A549 (cell line): Measurements from ENCODE around the gene SAP25. TPM values are rescaled to one million over a fixed set of nuclear protein-coding genes. Genes with fewer than 3 reads are reported as not detected.

Experiments used
- ATAC-seq, 2 experiments: fragments of 200-7000 bp in 1 of 2; fragments of >200 bp in 1 of 2; cut with Nextera tagmentation in 1 of 2; cut with Tn5 transposase in 1 of 2; 3 replicates each; pipeline versions ENCODE4 v1.8.0 to v1.9.1; 2018 to 2020; ENCODE audit warnings: mild to moderate bottlenecking in 1 of 2, moderate library complexity in 1 of 2
- CTCF ChIA-PET: fragments of 300-600 bp; sonication (Branson Sonifier 250); formaldehyde crosslinking; extraction: SDS; loops from one replicate; lab custom pipeline; 2021; ENCODE audit warnings: antibody characterized with exemption, inconsistent platforms; lab: Yijun Ruan, JAX
- POLR2A ChIA-PET: fragments of 350-600 bp; formaldehyde crosslinking; extraction: SDS; loops from one replicate; lab custom pipeline; 2021; ENCODE audit warnings: antibody characterized with exemption, inconsistent platforms; lab: Yijun Ruan, JAX
- DNase-seq, 2 experiments: peaks; one replicate each; pipeline versions ENCODE4 v3.0.0 to v3.0.0-alpha.2; 2011 to 2016; ENCODE audit warnings: low read depth in 1 of 2, low spot score in 1 of 2
- FAIRE-seq: peaks from 2 replicates; lab custom pipeline; 2011; peaks lifted over from hg19 to GRCh38; lab: Jason Lieb, UNC
- H3K27ac ChIP-seq, 2 experiments: fragments of >200 bp; sonication (Bioruptor Twin); formaldehyde crosslinking; 3 replicates each; pipeline ENCODE4 v1.5.1; 2016 to 2017
- H3K4me1 ChIP-seq: fragments of >200 bp; sonication (Bioruptor Twin); formaldehyde crosslinking; 3 replicates; pipeline ENCODE4 v1.6.1; 2016
- H3K4me2 ChIP-seq: fragments of >200 bp; sonication (Bioruptor Twin); formaldehyde crosslinking; 3 replicates; pipeline ENCODE4 v1.6.1; 2016
- H3K4me3 ChIP-seq: fragments of >200 bp; sonication (Bioruptor Twin); formaldehyde crosslinking; 3 replicates; pipeline ENCODE4 v1.5.1; 2016
- H3K9me3 ChIP-seq: fragments of >200 bp; sonication (Bioruptor Twin); formaldehyde crosslinking; 3 replicates; pipeline ENCODE4 v1.6.1; 2016
- BHLHE40 ChIP-seq: IDR thresholded peaks from 2 replicates; pipeline ENCODE4 v1.6.1; 2012; ENCODE audit warnings: low read depth, low read length, inconsistent platforms
- CHD2 ChIP-seq: fragments of 150-350 bp; IDR thresholded peaks from 2 replicates; pipeline ENCODE4 v1.6.1; 2014; ENCODE audit warnings: low read length; ENCODE audit not compliant: partially characterized antibody
- CHD4 ChIP-seq: fragments of 200-600 bp; sonication (generic); IDR thresholded peaks from 2 replicates; pipeline ENCODE4 v1.6.1; 2016; ENCODE audit warnings: antibody characterized with exemption, mild to moderate bottlenecking, borderline replicate concordance
- CTCF ChIP-seq: fragments of >200 bp; sonication (Bioruptor Twin); formaldehyde crosslinking; IDR thresholded peaks from 3 replicates; pipeline ENCODE4 v1.5.1; 2016
- ESRRA ChIP-seq: fragments of 150-350 bp; IDR thresholded peaks from 2 replicates; pipeline ENCODE4 v1.6.1; 2014; ENCODE audit warnings: mild to moderate bottlenecking, low read length, borderline replicate concordance
- FOSL2 ChIP-seq, 2 experiments: fragments of 450-650 bp in 1 of 2; fragments of >200 bp in 1 of 2; sonication (Bioruptor Twin) in 1 of 2; formaldehyde crosslinking; IDR thresholded peaks; 2 replicates each; pipeline versions ENCODE4 v1.5.0 to v1.6.1; 2016 to 2020; ENCODE audit warnings: mild to moderate bottlenecking in 1 of 2, moderate library complexity in 1 of 2
- GATA3 ChIP-seq: IDR thresholded peaks from 2 replicates; pipeline ENCODE4 v1.6.1; 2012; ENCODE audit warnings: borderline replicate concordance
- HES2 ChIP-seq: fragments of >200 bp; sonication (Bioruptor Twin); formaldehyde crosslinking; IDR thresholded peaks from 2 replicates; pipeline ENCODE4 v1.6.1; 2016
- HMGXB4 ChIP-seq: fragments of 250-450 bp; sonication (Bioruptor Pico); IDR thresholded peaks from 2 replicates; pipeline ENCODE4 v1.5.0; 2021; ENCODE audit warnings: mild to moderate bottlenecking, moderate library complexity, borderline replicate concordance
- KDM5A ChIP-seq: fragments of 200-600 bp; sonication (generic); IDR thresholded peaks from 2 replicates; pipeline ENCODE4 v1.6.1; 2016; ENCODE audit warnings: antibody characterized with exemption, mild to moderate bottlenecking
- MAFK ChIP-seq: fragments of 450-650 bp; IDR thresholded peaks from 2 replicates; pipeline ENCODE4 v1.6.1; 2014; ENCODE audit not compliant: partially characterized antibody
- MAX ChIP-seq: IDR thresholded peaks from 2 replicates; pipeline ENCODE4 v1.6.1; 2012
- MYC ChIP-seq: IDR thresholded peaks from 2 replicates; pipeline ENCODE4 v1.6.1; 2012; ENCODE audit warnings: mild to moderate bottlenecking, inconsistent platforms, low read length, improper control_type of control experiment, borderline replicate concordance
- NPAS2 ChIP-seq: fragments of 250-450 bp; sonication (Bioruptor Pico); IDR thresholded peaks from 2 replicates; pipeline ENCODE4 v1.8.0; 2022; ENCODE audit warnings: mild to moderate bottlenecking, moderate library complexity, borderline replicate concordance
- PBX3 ChIP-seq: IDR thresholded peaks from 2 replicates; pipeline ENCODE4 v1.6.1; 2012
- POLR2A ChIP-seq: IDR thresholded peaks from 2 replicates; pipeline ENCODE4 v1.6.1; 2012; ENCODE audit warnings: mild to moderate bottlenecking, low read length
- RAD21 ChIP-seq, 2 experiments: fragments of >200 bp in 1 of 2; sonication (Bioruptor Twin) in 1 of 2; formaldehyde crosslinking in 1 of 2; IDR thresholded peaks in 1 of 2; conservative IDR thresholded peaks in 1 of 2; 2 replicates in 1 of 2; 3 replicates in 1 of 2; pipeline ENCODE4 v1.6.1; 2012 to 2018; ENCODE audit warnings: inconsistent platforms in 1 of 2
- RCOR1 ChIP-seq: fragments of 150-350 bp; IDR thresholded peaks from 2 replicates; pipeline ENCODE4 v1.6.1; 2014; ENCODE audit warnings: antibody characterized with exemption, low read length, low read depth
- SMC3 ChIP-seq: fragments of >200 bp; sonication (Bioruptor Twin); formaldehyde crosslinking; IDR thresholded peaks from 3 replicates; pipeline ENCODE4 v1.6.1; 2018; ENCODE audit warnings: inconsistent platforms
- TP53 ChIP-seq: fragments of 250-450 bp; sonication (Bioruptor Pico); IDR thresholded peaks from 2 replicates; pipeline ENCODE4 v1.5.0; 2021; ENCODE audit warnings: mild to moderate bottlenecking, moderate library complexity
- USF2 ChIP-seq: fragments of 450-650 bp; IDR thresholded peaks from 2 replicates; pipeline ENCODE4 v1.6.1; 2014; ENCODE audit warnings: antibody characterized with exemption
- ZC3H11A ChIP-seq: fragments of 450-650 bp; IDR thresholded peaks from 2 replicates; pipeline ENCODE4 v1.6.1; 2014; ENCODE audit warnings: antibody characterized with exemption, mild to moderate bottlenecking
- ZNF302 ChIP-seq: fragments of 250-450 bp; sonication (Bioruptor Pico); IDR thresholded peaks from 2 replicates; pipeline ENCODE4 v1.9.0; 2021; ENCODE audit warnings: inconsistent platforms, mild to moderate bottlenecking, moderate library complexity
- ZSCAN20 ChIP-seq: fragments of 250-450 bp; sonication (Bioruptor Pico); IDR thresholded peaks from 2 replicates; pipeline ENCODE4 v1.8.0; 2022; ENCODE audit warnings: mild to moderate bottlenecking, moderate library complexity
- WGBS: methylation state at CpG from one replicate; pipeline ENCODE4 v1.1.6; 2017; ENCODE audit errors: missing lambda C conversion rate; 5-methylcytosine and 5-hydroxymethylcytosine counted together
- polyA plus RNA-seq, 4 experiments: library from polyadenylated mRNA; depleted of rRNA in 3 of 4; stranded (reverse); fragments of >200 nt; fragmentation: RNase III in 1 of 4; extraction: RNeasy Plus Mini Kit Qiagen cat#74134 plus additional on column Dnase treatment in 1 of 4; gene quantifications; 2 replicates in 3 of 4; 3 replicates in 1 of 4; pipeline ENCODE4 v1.2.3, GENCODE V29; 2011 to 2017
- TF ChIP-seq, protein P1 (sequence below): fragments of >200 bp; sonication (Bioruptor Twin); formaldehyde crosslinking; IDR thresholded peaks from 3 replicates; pipeline ENCODE4 v1.6.1; 2016

SAP25 gene
- polyA plus RNA-seq, 2 of the 4 experiments (the other 2 are of a cell fraction) = 0.37 TPM; not detected in 1

DNA sequence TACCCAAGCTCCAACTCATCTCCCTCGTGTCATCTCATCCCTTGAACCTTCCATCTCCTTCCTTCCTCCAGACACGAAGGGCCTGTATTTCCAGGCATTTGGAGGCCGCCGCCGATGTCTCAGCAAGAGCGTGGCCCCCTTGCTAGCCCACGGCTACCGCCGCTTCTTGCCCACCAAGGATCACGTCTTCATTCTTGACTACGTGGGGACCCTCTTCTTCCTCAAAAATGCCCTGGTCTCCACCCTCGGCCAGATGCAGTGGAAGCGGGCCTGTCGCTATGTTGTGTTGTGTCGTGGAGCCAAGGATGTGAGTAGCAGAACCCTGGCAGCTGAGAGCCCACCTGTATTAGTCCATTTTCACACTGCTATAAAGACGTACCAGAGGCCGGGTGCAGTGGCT lies 17.9 kb upstream of the SAP25 start:
- FAIRE-seq (no peak), ATAC-seq (no peak), DNase-seq (no peak)
- 83% methylated on average over 17 of the region's 17 CpGs for WGBS
- POLR2A ChIA-PET = no interaction called here
- no peak overlapping the region for H3K4me2 ChIP-seq
- no peaks in the 10 kb centered on the region for H3K9me3 ChIP-seq
- no peak overlapping the region for H3K27ac ChIP-seq
- no peaks in the 10 kb centered on the region for H3K4me1 ChIP-seq
- CTCF ChIA-PET = interaction anchor here (0.9 to 5.4 kb wide), 5 partner anchors 15 to 122 kb away, joined by 4 to 23 read pairs (median 6); no protein-coding TSS in a partner anchor
- H3K4me3 ChIP-seq = no peak overlapping the region
- no peak for TF ChIP-seq ZSCAN20 (CRISPR knock-in tag)
- no peak for TF ChIP-seq NPAS2 (CRISPR knock-in tag)
- no peak for TF ChIP-seq GATA3
- TF ChIP-seq CTCF = no peak
- TF ChIP-seq USF2 = no peak
- TF ChIP-seq MAX = no peak
- no peak for TF ChIP-seq FOSL2 (IDR thresholded peaks at IDR 0.05)
- no peak for TF ChIP-seq FOSL2 (CRISPR knock-in tag; IDR thresholded peaks at IDR 0.05)
- no peak for TF ChIP-seq TP53 (CRISPR knock-in tag)
- no peak for TF ChIP-seq PBX3
- TF ChIP-seq BHLHE40 = no peak
- TF ChIP-seq HMGXB4 (CRISPR knock-in tag) = no peak
- TF ChIP-seq, all 56 proteins: peak for 0

DNA sequence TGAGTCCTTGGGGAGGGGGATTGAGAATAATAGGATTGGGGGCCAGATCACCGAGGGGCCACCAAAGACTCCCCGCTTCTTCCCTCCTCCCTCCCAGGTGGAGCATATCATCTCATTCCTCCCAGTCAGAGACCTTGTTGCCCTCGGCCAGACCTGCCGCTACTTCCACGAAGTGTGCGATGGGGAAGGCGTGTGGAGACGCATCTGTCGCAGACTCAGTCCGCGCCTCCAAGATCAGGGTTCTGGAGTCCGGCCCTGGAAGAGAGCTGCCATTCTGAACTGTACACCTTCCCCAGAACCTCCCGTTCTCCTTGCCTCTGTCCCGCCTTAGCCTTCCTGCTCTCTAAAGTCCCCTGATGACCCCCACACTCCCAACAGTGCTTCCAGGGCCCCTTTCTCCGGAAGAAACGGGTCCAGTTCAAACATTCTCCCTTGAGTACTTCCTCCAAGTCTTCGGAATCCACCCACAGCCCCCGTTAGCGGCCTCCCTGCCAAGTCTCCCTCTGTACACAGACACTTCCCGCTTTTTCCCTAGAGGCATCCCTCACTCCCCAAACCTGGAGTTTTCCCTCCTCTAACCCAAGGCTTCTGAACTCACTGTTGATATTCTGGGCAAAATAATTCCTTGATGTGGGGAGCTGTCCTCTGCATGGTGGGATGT lies 16.5 kb upstream of the SAP25 start:
- ATAC-seq = no peak
- H3K27ac ChIP-seq = no peak overlapping the region
- WGBS = 64% methylated on average over 20 of the region's 20 CpGs
- ChIA-PET POLR2A (no interaction called here), CTCF (interaction anchor here (0.6 to 10.1 kb wide), 8 partner anchors 9 to 121 kb away, joined by 3 to 135 read pairs (median 6); no protein-coding TSS in a partner anchor)
- no peak for TF ChIP-seq MAFK
- TF ChIP-seq ZNF302 = no peak
- TF ChIP-seq, protein P1, sequence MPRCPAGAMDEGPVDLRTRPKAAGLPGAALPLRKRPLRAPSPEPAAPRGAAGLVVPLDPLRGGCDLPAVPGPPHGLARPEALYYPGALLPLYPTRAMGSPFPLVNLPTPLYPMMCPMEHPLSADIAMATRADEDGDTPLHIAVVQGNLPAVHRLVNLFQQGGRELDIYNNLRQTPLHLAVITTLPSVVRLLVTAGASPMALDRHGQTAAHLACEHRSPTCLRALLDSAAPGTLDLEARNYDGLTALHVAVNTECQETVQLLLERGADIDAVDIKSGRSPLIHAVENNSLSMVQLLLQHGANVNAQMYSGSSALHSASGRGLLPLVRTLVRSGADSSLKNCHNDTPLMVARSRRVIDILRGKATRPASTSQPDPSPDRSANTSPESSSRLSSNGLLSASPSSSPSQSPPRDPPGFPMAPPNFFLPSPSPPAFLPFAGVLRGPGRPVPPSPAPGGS = no peak
- TF ChIP-seq HES2 = no peak
- no peak for TF ChIP-seq RAD21 (conservative IDR thresholded peaks at IDR 0.05 in 1 of 2, IDR thresholded peaks at IDR 0.05 in 1 of 2)
- no peak for TF ChIP-seq ZC3H11A
- no peak for TF ChIP-seq SMC3
- TF ChIP-seq USF2 = no peak
- TF ChIP-seq MYC = no peak
- no peak for TF ChIP-seq ESRRA
- TF ChIP-seq POLR2A = no peak
- no peak for TF ChIP-seq RCOR1
- no peak for TF ChIP-seq CHD4
- TF ChIP-seq CHD2 = no peak
- TF ChIP-seq KDM5A = no peak
- TF ChIP-seq GATA3 = no peak
- no peak overlapping the region for H3K4me2 ChIP-seq
- H3K4me1 ChIP-seq = peaks cover 1% of the 10 kb centered on the region; the same call in 1 of the 3 replicates
- H3K9me3 ChIP-seq = no peaks in the 10 kb centered on the region
- DNase-seq = no peak
- FAIRE-seq = no peak
- no peak overlapping the region for H3K4me3 ChIP-seq
